ENCODE results near the gene MRFAP1L1.
"Not testable (repeated sequence)": the region's sequence is repeated elsewhere in the genome, so short reads cannot be mapped to it uniquely, and the experiment has no call there.

The MRFAP1L1 gene

DNA sequence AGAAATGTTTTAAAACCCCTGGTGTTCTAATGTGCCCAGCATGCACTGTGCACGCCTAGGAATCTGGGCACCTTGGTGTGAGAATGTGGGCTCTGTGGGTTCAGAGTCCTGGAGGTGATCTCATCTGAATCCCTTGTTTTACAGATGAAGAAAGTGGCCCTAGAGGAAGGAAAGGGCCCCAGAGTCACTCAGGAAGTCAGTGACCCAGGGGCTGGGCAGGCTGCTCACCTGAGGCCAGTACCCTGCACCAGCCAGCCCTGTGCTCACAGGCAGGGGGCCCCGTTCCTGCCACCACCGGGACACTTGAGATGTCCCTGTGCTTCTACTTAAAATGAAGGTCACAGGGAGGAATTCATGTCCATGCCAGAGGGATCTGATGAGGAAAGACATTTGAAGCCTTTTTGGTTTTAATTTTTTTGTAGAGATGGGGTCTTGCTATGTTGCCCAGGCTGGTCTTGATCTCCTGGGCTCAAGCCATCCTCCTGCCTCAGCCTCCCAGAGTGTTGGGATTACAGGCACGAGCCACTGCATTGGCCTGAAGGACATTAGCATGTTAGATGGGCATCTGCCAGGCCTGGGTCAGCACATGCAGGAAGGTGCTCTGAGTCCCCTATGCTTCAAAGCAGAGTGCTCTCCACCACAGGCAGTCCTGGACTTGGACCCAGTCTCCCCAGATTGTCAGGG lies 23.4 kb downstream of the MRFAP1L1 start:
- no peak for DNase-seq

- no peak for DNase-seq
Observed at GRCh38 chr4:6684656-6685055, 25.0 kb downstream of the MRFAP1L1 start.

DNA sequence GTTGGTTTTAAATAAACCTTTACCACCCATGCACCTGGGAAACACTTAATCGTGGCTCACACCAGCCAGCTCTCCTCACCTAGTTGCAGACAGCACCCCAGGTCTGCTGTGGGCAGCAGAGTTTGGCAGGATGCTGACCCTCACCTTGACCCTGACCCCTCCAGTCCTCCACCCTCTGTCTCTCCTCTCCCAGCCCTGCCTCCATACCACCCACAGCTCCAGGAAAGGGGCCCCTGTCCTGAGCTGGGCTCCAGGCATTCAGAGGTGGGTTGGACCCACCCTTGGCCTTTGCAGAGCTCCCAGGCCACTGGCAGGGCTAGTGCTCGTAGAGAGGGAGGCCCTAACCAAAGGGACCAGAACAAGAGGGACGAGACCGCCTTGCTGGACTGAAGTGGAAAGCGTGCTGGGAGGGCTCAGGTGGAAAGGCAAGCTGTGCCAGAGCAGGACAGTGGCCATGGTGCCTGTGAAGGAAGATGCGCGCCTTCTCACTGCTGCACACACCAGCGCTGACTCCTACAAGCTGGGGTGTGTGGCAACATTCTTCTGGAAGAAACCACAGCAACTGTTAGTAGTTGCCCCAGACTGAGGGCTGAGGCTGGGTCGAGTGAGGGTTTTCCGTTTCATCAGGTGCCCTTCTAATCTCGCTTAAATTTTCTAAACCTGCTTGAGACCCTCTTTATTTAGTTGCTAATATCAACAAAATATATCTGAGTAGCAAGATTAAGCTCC lies 26.6 kb downstream of the MRFAP1L1 start:
- DNase-seq, result no peak

DNA sequence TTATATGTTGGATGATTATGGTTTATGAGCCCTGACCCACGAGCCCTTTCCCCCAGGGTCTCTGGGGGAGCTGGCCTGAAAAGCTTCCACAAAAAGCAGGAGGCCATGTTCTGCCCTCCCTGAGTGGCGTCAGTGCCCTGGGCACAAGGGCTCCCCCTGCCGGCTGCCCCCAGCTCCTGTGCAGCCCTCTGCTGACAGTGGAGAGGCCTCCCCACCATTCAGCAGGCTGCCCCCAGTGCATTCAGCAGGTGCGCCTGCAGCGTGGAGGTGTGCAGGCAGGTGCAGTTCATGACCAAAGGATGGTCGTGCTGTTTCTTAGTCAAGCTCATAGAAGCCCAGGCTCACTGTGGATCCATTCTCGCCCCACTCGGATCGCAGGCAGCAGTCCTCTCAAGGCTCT lies 28.5 kb downstream of the MRFAP1L1 start:
- no peak for DNase-seq

DNA sequence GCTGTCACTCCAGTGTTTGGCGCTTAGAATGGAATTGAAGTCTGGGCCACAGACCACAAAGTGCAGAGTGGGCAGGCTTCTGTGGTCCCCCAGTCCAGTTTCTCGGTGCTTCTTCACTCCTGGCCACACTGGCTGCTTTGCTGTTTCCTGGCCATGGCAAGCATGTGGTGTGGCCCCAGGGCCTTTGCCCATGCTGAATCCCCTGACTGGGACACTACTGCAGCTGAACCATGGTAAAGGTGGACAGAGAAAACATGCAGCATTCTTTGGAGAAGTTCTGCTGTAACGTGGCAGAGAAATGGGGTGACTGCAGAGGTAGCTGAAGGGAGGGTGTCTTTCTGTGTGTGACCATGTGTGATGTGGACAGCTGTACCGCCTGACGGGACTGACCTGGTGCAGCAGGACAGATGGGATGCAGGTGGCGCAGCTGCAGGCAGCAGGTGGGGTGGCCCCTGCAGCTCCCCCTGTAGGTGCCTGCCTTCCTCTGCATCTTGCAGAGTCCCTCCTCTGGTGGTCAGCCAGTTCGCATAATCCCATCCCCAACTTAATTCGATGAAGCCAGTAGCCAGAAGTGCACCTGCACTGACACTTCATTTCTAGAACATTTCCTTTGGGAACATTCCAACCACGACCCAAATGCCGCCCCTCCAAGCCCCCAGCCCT lies 29.2 kb downstream of the MRFAP1L1 start:
- DNase-seq, result no peak

- no peak for DNase-seq
Observed at GRCh38 chr4:6676722-6677558, 32.7 kb downstream of the MRFAP1L1 start.

- DNase-seq, result peak; percentile 72
Observed at GRCh38 chr4:6674500-6675149, 35.0 kb downstream of the MRFAP1L1 start.

DNA sequence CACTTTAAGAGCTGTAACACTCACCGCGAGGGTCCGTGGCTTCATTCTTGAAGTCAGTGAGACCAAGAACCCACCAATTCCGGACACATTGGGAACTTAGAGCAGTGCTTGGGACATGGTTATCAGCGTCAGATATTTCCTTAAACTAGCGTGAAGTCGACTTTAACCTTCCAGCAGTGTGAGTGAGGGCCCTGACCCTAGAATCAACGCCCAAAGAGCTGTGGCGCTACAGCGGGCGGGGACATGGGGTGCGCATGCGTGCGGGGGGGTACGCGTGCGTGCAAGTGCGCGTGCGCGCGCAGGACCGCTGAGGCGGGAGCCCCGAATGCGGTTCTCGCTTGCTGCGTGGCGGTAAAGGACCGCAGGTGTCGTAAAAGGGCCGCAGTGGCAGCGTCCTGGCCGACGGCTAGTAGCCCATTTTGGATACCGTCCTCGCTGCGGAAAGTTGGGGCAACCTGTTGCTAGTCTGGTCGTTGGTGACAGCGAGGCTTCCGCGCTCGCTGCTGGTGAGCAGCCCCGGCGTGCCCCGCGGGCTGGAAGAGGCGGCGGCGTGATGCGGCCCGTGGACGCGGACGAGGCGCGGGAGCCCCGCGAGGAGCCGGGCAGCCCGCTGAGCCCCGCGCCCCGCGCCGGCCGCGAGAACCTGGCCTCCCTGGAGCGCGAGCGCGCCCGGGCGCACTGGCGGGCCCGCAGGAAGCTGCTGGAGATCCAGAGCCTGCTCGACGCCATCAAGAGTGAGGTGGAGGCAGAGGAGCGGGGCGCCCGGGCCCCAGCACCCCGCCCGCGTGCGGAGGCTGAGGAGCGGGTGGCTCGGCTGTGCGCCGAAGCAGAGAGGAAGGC lies 35.8 kb downstream of the MRFAP1L1 start:
- DNase-seq, result peak; percentile 97

DNA sequence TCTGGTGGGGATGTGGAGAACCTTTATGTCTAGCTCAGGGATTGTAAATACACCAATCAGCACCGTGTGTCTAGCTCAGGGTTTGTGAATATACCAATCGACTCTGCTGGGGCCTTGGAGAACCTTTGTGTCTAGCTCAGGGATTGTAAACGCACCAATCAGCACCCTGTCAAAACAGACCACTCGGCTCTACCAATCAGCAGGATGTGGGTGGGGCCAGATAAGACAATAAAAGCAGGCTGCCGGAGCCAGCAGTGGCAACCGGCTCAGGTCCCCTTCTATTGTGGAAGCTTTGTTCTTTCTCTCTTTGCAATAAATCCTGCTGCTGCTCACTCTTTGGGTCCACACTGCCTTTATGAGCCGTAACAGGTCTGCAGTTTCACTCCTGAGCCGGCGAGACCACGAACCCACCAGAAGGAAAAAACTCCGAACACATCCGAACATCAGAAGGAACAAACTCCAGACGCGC lies 36.4 kb downstream of the MRFAP1L1 start:
- DNase-seq, result peak; percentile 79

- DNase-seq, result not testable (repeated sequence)
Observed at GRCh38 chr4:6672541-6673190, 37.0 kb downstream of the MRFAP1L1 start.

GRCh38 chr4:6672131-6672530 lies 37.5 kb downstream of the MRFAP1L1 start:
- DNase-seq, result no peak

DNA sequence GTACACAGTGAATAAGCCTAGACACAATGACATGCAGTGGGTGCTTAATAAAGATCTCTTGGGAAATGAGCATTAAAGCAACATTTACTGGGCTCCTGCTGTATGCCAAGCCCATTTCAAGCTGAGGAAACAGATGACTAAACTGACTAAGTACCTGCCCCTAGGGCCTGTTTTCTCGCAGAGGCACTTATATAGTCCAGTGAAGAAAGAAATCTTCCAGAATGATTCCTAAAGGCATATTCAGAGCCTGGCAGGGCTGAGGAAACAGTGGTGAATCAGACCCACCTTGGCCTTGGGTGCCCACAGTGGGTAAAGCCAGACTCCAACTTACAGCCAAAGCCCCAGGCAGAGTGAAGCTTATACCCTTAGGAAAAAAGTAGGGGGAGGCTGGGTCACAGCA lies 38.0 kb downstream of the MRFAP1L1 start:
- DNase-seq, result no peak

- DNase-seq, result no peak
Observed at GRCh38 chr4:6668391-6668790, 41.3 kb downstream of the MRFAP1L1 start.

DNA sequence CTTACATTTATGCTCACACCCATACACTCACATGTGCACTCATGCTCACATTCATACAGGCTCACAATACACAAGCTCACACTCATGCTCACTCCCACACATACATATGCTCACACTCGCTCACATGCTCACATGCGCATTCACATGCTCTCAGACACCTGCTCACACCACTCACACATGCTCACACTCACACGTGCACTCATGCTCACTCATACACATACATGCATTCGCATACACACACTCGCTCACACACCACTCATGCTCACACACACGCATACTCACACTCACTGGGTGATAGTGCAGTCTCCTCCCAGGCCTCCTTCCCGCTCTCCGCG lies 44.4 kb downstream of the MRFAP1L1 start:
- DNase-seq, result no peak

GRCh38 chr4:6663596-6664393 lies 45.9 kb downstream of the MRFAP1L1 start:
- no peak for DNase-seq

DNA sequence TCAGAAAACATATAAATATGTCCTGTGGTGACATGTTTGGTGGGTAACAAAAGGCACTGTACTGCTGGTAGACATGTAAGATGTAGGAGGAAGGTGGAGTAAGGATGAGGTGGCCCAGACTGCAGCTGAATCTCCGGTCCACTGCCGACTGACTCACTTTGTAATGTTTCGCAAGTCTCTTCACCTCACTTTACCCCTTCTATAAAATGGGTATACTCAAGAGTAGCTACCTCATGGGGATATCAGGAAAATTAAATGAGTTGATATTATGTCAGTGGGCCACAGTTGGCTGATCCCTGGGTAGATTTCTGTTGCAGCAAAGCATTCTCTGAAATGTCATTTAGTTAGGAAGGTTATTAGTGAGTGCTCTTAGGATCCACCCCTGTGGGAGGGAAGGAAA lies 47.1 kb downstream of the MRFAP1L1 start:
- DNase-seq, result no peak

DNA sequence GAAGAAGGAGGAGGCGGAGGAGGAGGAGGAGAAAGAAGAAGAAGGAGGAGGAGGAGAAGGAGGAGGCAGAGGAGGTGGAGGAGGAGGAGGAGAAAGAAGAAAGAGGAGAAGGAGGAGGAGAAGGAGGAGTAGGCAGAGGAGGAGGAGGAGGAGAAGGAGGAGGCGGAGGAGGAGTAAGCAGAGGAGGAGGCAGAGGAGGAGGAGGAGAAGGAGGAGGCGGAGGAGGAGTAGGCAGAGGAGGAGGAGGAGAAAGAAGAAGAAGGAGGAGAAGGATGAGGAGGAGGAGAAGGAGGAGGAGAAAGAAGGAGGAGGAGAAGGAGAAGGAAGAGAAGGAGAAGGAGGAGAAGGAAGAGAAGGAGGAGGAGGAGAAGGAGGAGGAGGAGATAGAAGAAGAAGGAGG lies 49.2 kb downstream of the MRFAP1L1 start:
- no peak for DNase-seq

DNA sequence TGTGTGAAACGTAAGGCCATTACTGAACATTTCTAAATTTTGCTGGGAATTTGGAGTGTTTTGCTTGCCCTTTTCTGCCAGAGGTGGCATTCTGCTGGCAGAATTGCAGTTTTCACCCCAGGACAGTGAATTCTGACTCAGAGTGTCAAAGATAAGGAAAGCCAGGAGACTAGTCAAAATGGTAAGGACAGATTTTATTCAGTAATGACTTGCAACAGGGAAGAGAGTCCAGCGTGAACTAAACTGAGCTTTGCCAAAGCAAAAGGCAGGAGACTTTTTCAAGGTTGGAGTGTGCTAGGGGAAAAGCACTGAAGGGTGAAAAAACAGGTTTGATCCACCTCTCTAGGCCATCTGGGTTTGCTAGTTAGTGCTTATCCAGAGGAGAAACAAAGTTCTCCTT lies 49.8 kb downstream of the MRFAP1L1 start:
- DNase-seq, result no peak

- peak; percentile 48 for DNase-seq
Observed at GRCh38 chr4:6658597-6659075, 51.0 kb downstream of the MRFAP1L1 start.

DNA sequence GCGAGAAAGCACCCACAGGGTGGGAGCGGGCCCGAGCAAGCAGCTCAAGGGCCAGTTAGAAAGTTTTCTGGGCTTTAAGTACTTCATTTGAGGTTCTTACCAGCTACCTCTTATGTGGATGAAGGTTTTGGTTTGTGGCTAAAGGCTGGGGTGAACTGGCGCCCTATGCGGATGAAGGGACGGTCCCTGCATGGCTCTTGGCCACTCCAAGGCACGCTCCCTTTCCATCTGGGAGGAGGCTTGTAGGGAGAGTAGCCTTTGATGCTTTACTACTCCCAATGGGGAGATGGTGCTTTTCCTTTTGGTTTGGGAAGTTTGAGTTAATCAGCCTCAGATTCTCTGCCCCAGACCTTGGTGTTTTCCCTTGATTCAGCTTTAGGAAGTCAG lies 51.5 kb downstream of the MRFAP1L1 start:
- DNase-seq, result no peak
